H1 (cell line): Measurements from ENCODE around the gene FOXL2NB. TPM values are rescaled to one million over a fixed set of nuclear protein-coding genes. Genes with fewer than 3 reads are reported as not detected.

ENCODE experiments used
- CHD2 ChIP-seq: IDR thresholded peaks from 2 replicates; pipeline ENCODE4 v1.6.1; 2012; ENCODE audit warnings: low read length, improper control_type of control experiment
- CTBP2 ChIP-seq: IDR thresholded peaks from 2 replicates; pipeline ENCODE4 v1.7.0; 2011; ENCODE audit warnings: borderline replicate concordance, mild to moderate bottlenecking, moderate library complexity, mixed read lengths, low read length; ENCODE audit not compliant: insufficient read depth, insufficient read length
- EZH2 ChIP-seq: fragments of 200-600 bp; sonication (generic); IDR thresholded peaks from 2 replicates; pipeline ENCODE4 v1.7.1; 2012; ENCODE audit warnings: low read depth, mild to moderate bottlenecking, moderate library complexity, low read length, inconsistent platforms; ENCODE audit not compliant: severe bottlenecking
- FOSL1 ChIP-seq: IDR thresholded peaks from 2 replicates; pipeline ENCODE4 v1.6.1; 2011; ENCODE audit warnings: mild to moderate bottlenecking, low read depth, low read length, moderate library complexity; ENCODE audit not compliant: insufficient read depth
- HDAC2 ChIP-seq, 2 experiments: fragments of 300-600 bp in 1 of 2; sonication (generic) in 1 of 2; IDR thresholded peaks; 2 replicates each; pipeline ENCODE4 v1.6.1; 2011 to 2012; ENCODE audit warnings: low read depth in 2 of 2, low read length in 2 of 2, mild to moderate bottlenecking in 2 of 2, moderate library complexity in 2 of 2, borderline replicate concordance in 1 of 2, inconsistent platforms in 1 of 2
- MAX ChIP-seq: IDR thresholded peaks from 2 replicates; pipeline ENCODE4 v1.6.1; 2012; ENCODE audit warnings: inconsistent platforms
- SIRT6 ChIP-seq: IDR thresholded peaks from one replicate; pipeline ENCODE4 v1.7.1; 2012; ENCODE audit warnings: low read length, inconsistent platforms
- SP4 ChIP-seq: IDR thresholded peaks from 2 replicates; pipeline ENCODE4 v1.6.1; 2012; ENCODE audit warnings: low read length, inconsistent platforms
- SRF ChIP-seq: IDR thresholded peaks from 2 replicates; pipeline ENCODE4 v1.6.1; 2011; ENCODE audit warnings: mild to moderate bottlenecking, low read depth, low read length, moderate library complexity
- TAF7 ChIP-seq: optimal IDR thresholded peaks from 2 replicates; pipeline ENCODE3; 2011; ENCODE audit warnings: low read depth, mild to moderate bottlenecking, inconsistent platforms, low read length, moderate library complexity, borderline replicate concordance
- ZNF274 ChIP-seq: IDR thresholded peaks from 2 replicates; pipeline ENCODE4 v1.7.0; 2012; ENCODE audit warnings: low read length, borderline replicate concordance; ENCODE audit errors: extremely low read depth
- polyA plus RNA-seq, 7 experiments: library from polyadenylated mRNA; depleted of rRNA in 3 of 7; stranded (reverse) in 5 of 7; unstranded in 2 of 7; fragments of >200 nt in 5 of 7; fragments of 200-250 nt in 2 of 7; gene quantifications; 1 replicate in 5 of 7; 2 replicates in 1 of 7; 4 replicates in 1 of 7; pipeline versions ENCODE4 v1.2.1 to v1.2.3, GENCODE V29; 2011 to 2013; ENCODE audit warnings: missing spikeins in 2 of 7, mixed read lengths in 2 of 7
- total RNA-seq: library from RNA; stranded (reverse); fragmentation: NEBNext Ultra II Directional; extraction: Animal tissue kit (Norgen Biotek cat#: 25700); gene quantifications from 2 replicates; pipeline ENCODE4 v1.2.1, GENCODE V29; 2021
- TF ChIP-seq, protein P1 (sequence below): fragments of 300-600 bp; sonication (generic); IDR thresholded peaks from 2 replicates; pipeline ENCODE4 v1.7.1; 2012; ENCODE audit warnings: low read length, moderate library complexity, mild to moderate bottlenecking, inconsistent platforms; ENCODE audit not compliant: insufficient replicate concordance

FOXL2NB gene
- total and polyA plus RNA-seq, 2 of the 8 experiments (the other 6 are each of a cell fraction or from before 2014, with no cell fraction given): 5.4 to 7.3 TPM

GRCh38 chr3:138912237-138912636, 34.8 kb upstream of the FOXL2NB start (continued):
- TF ChIP-seq, protein P1, sequence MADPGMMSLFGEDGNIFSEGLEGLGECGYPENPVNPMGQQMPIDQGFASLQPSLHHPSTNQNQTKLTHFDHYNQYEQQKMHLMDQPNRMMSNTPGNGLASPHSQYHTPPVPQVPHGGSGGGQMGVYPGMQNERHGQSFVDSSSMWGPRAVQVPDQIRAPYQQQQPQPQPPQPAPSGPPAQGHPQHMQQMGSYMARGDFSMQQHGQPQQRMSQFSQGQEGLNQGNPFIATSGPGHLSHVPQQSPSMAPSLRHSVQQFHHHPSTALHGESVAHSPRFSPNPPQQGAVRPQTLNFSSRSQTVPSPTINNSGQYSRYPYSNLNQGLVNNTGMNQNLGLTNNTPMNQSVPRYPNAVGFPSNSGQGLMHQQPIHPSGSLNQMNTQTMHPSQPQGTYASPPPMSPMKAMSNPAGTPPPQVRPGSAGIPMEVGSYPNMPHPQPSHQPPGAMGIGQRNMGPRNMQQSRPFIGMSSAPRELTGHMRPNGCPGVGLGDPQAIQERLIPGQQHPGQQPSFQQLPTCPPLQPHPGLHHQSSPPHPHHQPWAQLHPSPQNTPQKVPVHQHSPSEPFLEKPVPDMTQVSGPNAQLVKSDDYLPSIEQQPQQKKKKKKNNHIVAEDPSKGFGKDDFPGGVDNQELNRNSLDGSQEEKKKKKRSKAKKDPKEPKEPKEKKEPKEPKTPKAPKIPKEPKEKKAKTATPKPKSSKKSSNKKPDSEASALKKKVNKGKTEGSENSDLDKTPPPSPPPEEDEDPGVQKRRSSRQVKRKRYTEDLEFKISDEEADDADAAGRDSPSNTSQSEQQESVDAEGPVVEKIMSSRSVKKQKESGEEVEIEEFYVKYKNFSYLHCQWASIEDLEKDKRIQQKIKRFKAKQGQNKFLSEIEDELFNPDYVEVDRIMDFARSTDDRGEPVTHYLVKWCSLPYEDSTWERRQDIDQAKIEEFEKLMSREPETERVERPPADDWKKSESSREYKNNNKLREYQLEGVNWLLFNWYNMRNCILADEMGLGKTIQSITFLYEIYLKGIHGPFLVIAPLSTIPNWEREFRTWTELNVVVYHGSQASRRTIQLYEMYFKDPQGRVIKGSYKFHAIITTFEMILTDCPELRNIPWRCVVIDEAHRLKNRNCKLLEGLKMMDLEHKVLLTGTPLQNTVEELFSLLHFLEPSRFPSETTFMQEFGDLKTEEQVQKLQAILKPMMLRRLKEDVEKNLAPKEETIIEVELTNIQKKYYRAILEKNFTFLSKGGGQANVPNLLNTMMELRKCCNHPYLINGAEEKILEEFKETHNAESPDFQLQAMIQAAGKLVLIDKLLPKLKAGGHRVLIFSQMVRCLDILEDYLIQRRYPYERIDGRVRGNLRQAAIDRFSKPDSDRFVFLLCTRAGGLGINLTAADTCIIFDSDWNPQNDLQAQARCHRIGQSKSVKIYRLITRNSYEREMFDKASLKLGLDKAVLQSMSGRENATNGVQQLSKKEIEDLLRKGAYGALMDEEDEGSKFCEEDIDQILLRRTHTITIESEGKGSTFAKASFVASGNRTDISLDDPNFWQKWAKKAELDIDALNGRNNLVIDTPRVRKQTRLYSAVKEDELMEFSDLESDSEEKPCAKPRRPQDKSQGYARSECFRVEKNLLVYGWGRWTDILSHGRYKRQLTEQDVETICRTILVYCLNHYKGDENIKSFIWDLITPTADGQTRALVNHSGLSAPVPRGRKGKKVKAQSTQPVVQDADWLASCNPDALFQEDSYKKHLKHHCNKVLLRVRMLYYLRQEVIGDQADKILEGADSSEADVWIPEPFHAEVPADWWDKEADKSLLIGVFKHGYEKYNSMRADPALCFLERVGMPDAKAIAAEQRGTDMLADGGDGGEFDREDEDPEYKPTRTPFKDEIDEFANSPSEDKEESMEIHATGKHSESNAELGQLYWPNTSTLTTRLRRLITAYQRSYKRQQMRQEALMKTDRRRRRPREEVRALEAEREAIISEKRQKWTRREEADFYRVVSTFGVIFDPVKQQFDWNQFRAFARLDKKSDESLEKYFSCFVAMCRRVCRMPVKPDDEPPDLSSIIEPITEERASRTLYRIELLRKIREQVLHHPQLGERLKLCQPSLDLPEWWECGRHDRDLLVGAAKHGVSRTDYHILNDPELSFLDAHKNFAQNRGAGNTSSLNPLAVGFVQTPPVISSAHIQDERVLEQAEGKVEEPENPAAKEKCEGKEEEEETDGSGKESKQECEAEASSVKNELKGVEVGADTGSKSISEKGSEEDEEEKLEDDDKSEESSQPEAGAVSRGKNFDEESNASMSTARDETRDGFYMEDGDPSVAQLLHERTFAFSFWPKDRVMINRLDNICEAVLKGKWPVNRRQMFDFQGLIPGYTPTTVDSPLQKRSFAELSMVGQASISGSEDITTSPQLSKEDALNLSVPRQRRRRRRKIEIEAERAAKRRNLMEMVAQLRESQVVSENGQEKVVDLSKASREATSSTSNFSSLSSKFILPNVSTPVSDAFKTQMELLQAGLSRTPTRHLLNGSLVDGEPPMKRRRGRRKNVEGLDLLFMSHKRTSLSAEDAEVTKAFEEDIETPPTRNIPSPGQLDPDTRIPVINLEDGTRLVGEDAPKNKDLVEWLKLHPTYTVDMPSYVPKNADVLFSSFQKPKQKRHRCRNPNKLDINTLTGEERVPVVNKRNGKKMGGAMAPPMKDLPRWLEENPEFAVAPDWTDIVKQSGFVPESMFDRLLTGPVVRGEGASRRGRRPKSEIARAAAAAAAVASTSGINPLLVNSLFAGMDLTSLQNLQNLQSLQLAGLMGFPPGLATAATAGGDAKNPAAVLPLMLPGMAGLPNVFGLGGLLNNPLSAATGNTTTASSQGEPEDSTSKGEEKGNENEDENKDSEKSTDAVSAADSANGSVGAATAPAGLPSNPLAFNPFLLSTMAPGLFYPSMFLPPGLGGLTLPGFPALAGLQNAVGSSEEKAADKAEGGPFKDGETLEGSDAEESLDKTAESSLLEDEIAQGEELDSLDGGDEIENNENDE: no peak
- no peak for TF ChIP-seq TAF7
- no peak for TF ChIP-seq CHD2
- no peak for TF ChIP-seq MAX
- no peak for TF ChIP-seq SRF
- no peak for TF ChIP-seq SIRT6
- TF ChIP-seq FOSL1: no peak
- TF ChIP-seq SP4: no peak
- TF ChIP-seq ZNF274: no peak
- TF ChIP-seq HDAC2 (IDR thresholded peaks at IDR 0.05; ENCODE audit: borderline replicate concordance in 1 of 2, low read depth in 2 of 2, low read length in 2 of 2): no peak
- TF ChIP-seq EZH2: no peak
- TF ChIP-seq CTBP2: no peak
